HepG2 (cell line): ENCODE results near the gene TMEM255B. TPM values are rescaled to one million over a fixed set of nuclear protein-coding genes. Genes with fewer than 3 reads are reported as not detected.

Experiments used
- ATAC-seq: fragments of 200-7000 bp; cut with Tn5 transposase; 3 replicates; pipeline ENCODE4 v1.9.1; 2020; ENCODE audit warnings: mild to moderate bottlenecking, moderate library complexity
- BruUV-seq: library from RNA; stranded (reverse); fragments of 400-500 nt; replicated peaks from 2 replicates; lab custom pipeline; 2021; lab: Mats Ljungman, UMichigan
- CTCF ChIA-PET: fragments of 300-600 bp; formaldehyde crosslinking; extraction: SDS; loops from one replicate; lab custom pipeline; 2021; ENCODE audit warnings: low total read pairs, inconsistent platforms, low intra/inter-chr PET ratio; lab: Yijun Ruan, JAX
- POLR2A ChIA-PET: fragments of 350-600 bp; sonication (Branson Sonifier 250); formaldehyde crosslinking; loops from one replicate; lab custom pipeline; 2020; ENCODE audit warnings: antibody characterized with exemption, inconsistent platforms; lab: Yijun Ruan, JAX
- DNase-seq: peaks from one replicate; pipeline ENCODE4 v3.0.0-alpha.2; 2015; ENCODE audit warnings: low spot score
- FAIRE-seq: peaks from 3 replicates; lab custom pipeline; 2011; peaks lifted over from hg19 to GRCh38; lab: Jason Lieb, UNC
- H2AFZ ChIP-seq: one replicate; pipeline ENCODE4 v1.6.1; 2011; ENCODE audit warnings: low read length, inconsistent platforms
- H3K27ac ChIP-seq: fragments of 300-600 bp; 3 replicates; pipeline ENCODE4 v1.8.0; 2011; ENCODE audit warnings: mixed run types, mild to moderate bottlenecking, mixed read lengths, low read length, inconsistent platforms; ENCODE audit not compliant: insufficient read depth; ENCODE audit errors: extremely low read length
- H3K27me3 ChIP-seq, 2 experiments: fragments of 200-600 bp in 1 of 2; 2 replicates in 1 of 2; 3 replicates in 1 of 2; pipeline versions ENCODE4 v1.6.0 to v1.8.0; 2011; ENCODE audit warnings: low read length in 2 of 2, mild to moderate bottlenecking in 2 of 2, moderate library complexity in 2 of 2, inconsistent platforms in 1 of 2; ENCODE audit not compliant: insufficient read depth in 2 of 2, control insufficient read depth in 1 of 2
- H3K36me3 ChIP-seq, 2 experiments: fragments of 200-600 bp in 1 of 2; replicated peaks in 1 of 2; 2 replicates in 1 of 2; 3 replicates in 1 of 2; pipeline versions ENCODE4 v1.5.1 to v1.8.0; 2011; ENCODE audit warnings: low read length in 2 of 2, inconsistent platforms in 1 of 2; ENCODE audit not compliant: insufficient read depth in 2 of 2, control insufficient read depth in 1 of 2
- H3K4me1 ChIP-seq: 2 replicates; pipeline ENCODE4 v1.5.1; 2012; ENCODE audit warnings: low read length, inconsistent platforms; ENCODE audit not compliant: insufficient read depth
- H3K4me2 ChIP-seq: 2 replicates; pipeline ENCODE4 v1.6.0; 2011; ENCODE audit warnings: low read depth, low read length, inconsistent platforms
- H3K4me3 ChIP-seq, 3 experiments: fragments of 200-600 bp in 1 of 3; sonication (generic), shearing (Covaris generic) in 1 of 3; replicated peaks in 1 of 3; 2 replicates each; pipeline ENCODE4 v1.5.1; 2011 to 2016; ENCODE audit warnings: low read length in 3 of 3, inconsistent platforms in 2 of 3, low read depth in 2 of 3, mild to moderate bottlenecking in 2 of 3, control low read depth in 1 of 3, mixed read lengths in 1 of 3; ENCODE audit not compliant: insufficient read depth in 1 of 3
- H3K79me2 ChIP-seq: one replicate; pipeline ENCODE4 v1.6.1; 2011; ENCODE audit warnings: low read length, inconsistent platforms; ENCODE audit not compliant: insufficient read depth
- H3K9ac ChIP-seq: 2 replicates; pipeline ENCODE4 v1.6.0; 2011; ENCODE audit warnings: mild to moderate bottlenecking, low read depth, low read length, inconsistent platforms; ENCODE audit not compliant: insufficient read depth
- H3K9me3 ChIP-seq: 2 replicates; pipeline ENCODE4 v1.5.1; 2012; ENCODE audit warnings: mild to moderate bottlenecking, low read length
- H4K20me1 ChIP-seq: 2 replicates; pipeline ENCODE4 v1.6.0; 2011; ENCODE audit warnings: inconsistent platforms, mild to moderate bottlenecking, low read length, moderate library complexity; ENCODE audit not compliant: insufficient read depth
- AKAP8 ChIP-seq: sonication (generic); formaldehyde crosslinking; IDR thresholded peaks from 2 replicates; pipeline ENCODE4 v1.5.1; 2020; ENCODE audit warnings: mild to moderate bottlenecking, missing genetic modification reagents
- ATF7-NPFF ChIP-seq: sonication (generic); formaldehyde crosslinking; IDR thresholded peaks from 2 replicates; pipeline ENCODE4 v1.8.1; 2023; ENCODE audit warnings: mild to moderate bottlenecking, low read depth, missing genetic modification reagents, moderate library complexity
- CREB1 ChIP-seq, 2 experiments: fragments of 450-650 bp in 1 of 2; IDR thresholded peaks; 2 replicates each; pipeline ENCODE4 v1.6.1; 2016 to 2017; ENCODE audit warnings: control low read depth in 1 of 2, mild to moderate bottlenecking in 1 of 2, missing compliant biosample characterization in 1 of 2, missing genetic modification characterization in 1 of 2
- IRX3 ChIP-seq: sonication (generic); formaldehyde crosslinking; IDR thresholded peaks from 2 replicates; pipeline ENCODE4 v1.8.1; 2023; ENCODE audit warnings: mild to moderate bottlenecking, low read depth, missing genetic modification reagents, borderline replicate concordance
- KDM3A ChIP-seq: IDR thresholded peaks from 2 replicates; pipeline ENCODE4 v1.6.1; 2018; ENCODE audit warnings: low read depth, missing compliant biosample characterization
- NCOA1 ChIP-seq: sonication (generic); formaldehyde crosslinking; IDR thresholded peaks from 2 replicates; pipeline ENCODE4 v1.9.0; 2021; ENCODE audit warnings: missing genetic modification reagents
- NCOA2 ChIP-seq: sonication (generic); formaldehyde crosslinking; IDR thresholded peaks from 2 replicates; pipeline ENCODE4 v1.8.0; 2022; ENCODE audit warnings: inconsistent platforms
- PPARG ChIP-seq: conservative IDR thresholded peaks from 2 replicates; pipeline ENCODE4 v1.6.1; 2016; ENCODE audit warnings: missing biosample characterization, missing genetic modification reagents
- REL ChIP-seq: sonication (generic); formaldehyde crosslinking; conservative IDR thresholded peaks from 2 replicates; pipeline ENCODE4 v1.8.0; 2022; ENCODE audit warnings: mild to moderate bottlenecking, missing genetic modification reagents, moderate library complexity
- ZNF10 ChIP-seq: sonication (generic); formaldehyde crosslinking; IDR thresholded peaks from 2 replicates; pipeline ENCODE4 v1.4.0; 2020; ENCODE audit warnings: mild to moderate bottlenecking, low read depth, missing genetic modification reagents, borderline replicate concordance
- ZNF329 ChIP-seq: sonication (generic); formaldehyde crosslinking; IDR thresholded peaks from 2 replicates; pipeline ENCODE4 v1.9.0; 2021; ENCODE audit warnings: low read depth, mild to moderate bottlenecking, missing genetic modification reagents
- ZSCAN20 ChIP-seq: sonication (generic); formaldehyde crosslinking; IDR thresholded peaks from 2 replicates; pipeline ENCODE4 v1.4.0; 2020; ENCODE audit warnings: missing genetic modification reagents, mild to moderate bottlenecking, borderline replicate concordance
- WGBS: methylation state at CpG from one replicate; pipeline ENCODE4 v1.1.6; 2017; ENCODE audit warnings: low lambda C conversion rate; 5-methylcytosine and 5-hydroxymethylcytosine counted together
- in situ Hi-C: cut with HindIII; loops from 2 replicates; pipeline ENCODE4 v1.10.0; 2017; ENCODE audit warnings: low pct_unique_long_range_greater_than_20kb; ENCODE audit not compliant: extremely low pct_ligation_motif_present
- intact Hi-C: fragments of 100-400 bp; cut with micrococcal nuclease; formaldehyde crosslinking; loops from one replicate; pipeline ENCODE4 v1.10.0; 2022; ENCODE audit not compliant: unreplicated experiment
- polyA plus RNA-seq, 8 experiments: library from polyadenylated mRNA; depleted of rRNA in 3 of 8; stranded (reverse) in 7 of 8; unstranded in 1 of 8; fragments of >200 nt; fragmentation: Illumina TruSeq in 4 of 8; extraction: Trizol in 4 of 8; gene quantifications; 2 replicates each; pipeline versions ENCODE4 v1.2.1 to v1.2.3, GENCODE V29; 2011 to 2016; ENCODE audit warnings: low read depth in 4 of 8, missing spikeins in 1 of 8, mixed read lengths in 1 of 8; ENCODE audit not compliant: insufficient read depth in 1 of 8
- total RNA-seq, 5 experiments: library from RNA; depleted of rRNA; stranded (reverse); fragments of >200 nt; fragmentation: Illumina TruSeq; extraction: Trizol; gene quantifications; 2 replicates each; pipeline ENCODE4 v1.2.3, GENCODE V29; 2016; ENCODE audit warnings: low read depth in 1 of 5
- TF ChIP-seq, protein P1 (sequence below): sonication (generic); formaldehyde crosslinking; IDR thresholded peaks from 2 replicates; pipeline ENCODE4 v1.4.0; 2020; ENCODE audit warnings: missing genetic modification reagents, borderline replicate concordance
- TF ChIP-seq, protein P2 (sequence below): IDR thresholded peaks from 2 replicates; pipeline ENCODE4 v1.6.1; 2016; ENCODE audit warnings: low read depth, control low read depth
- TF ChIP-seq, protein P3 (sequence below): sonication (generic); formaldehyde crosslinking; IDR thresholded peaks from 2 replicates; pipeline ENCODE4 v1.5.0; 2020; ENCODE audit warnings: missing genetic modification reagents

Gene TMEM255B
- total and polyA plus RNA-seq, 2 of the 13 experiments (the other 11 are each of a cell fraction or from before 2014, with no cell fraction given): not detected

DNA sequence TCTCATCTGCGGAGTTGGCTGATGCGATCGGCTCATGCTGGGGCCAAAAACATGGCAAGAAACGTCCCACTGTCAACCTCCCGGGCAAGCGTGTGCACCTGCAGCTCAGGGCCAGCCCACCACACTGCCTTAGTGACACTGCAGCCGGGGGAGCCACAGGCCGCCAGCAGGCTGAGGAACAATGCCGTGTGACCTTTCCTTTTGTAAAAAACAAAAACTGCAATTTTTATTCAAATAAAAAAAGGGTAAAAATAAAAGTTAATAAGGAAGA lies 18.8 kb upstream of the TMEM255B start (continued):
- TF ChIP-seq, protein P1, sequence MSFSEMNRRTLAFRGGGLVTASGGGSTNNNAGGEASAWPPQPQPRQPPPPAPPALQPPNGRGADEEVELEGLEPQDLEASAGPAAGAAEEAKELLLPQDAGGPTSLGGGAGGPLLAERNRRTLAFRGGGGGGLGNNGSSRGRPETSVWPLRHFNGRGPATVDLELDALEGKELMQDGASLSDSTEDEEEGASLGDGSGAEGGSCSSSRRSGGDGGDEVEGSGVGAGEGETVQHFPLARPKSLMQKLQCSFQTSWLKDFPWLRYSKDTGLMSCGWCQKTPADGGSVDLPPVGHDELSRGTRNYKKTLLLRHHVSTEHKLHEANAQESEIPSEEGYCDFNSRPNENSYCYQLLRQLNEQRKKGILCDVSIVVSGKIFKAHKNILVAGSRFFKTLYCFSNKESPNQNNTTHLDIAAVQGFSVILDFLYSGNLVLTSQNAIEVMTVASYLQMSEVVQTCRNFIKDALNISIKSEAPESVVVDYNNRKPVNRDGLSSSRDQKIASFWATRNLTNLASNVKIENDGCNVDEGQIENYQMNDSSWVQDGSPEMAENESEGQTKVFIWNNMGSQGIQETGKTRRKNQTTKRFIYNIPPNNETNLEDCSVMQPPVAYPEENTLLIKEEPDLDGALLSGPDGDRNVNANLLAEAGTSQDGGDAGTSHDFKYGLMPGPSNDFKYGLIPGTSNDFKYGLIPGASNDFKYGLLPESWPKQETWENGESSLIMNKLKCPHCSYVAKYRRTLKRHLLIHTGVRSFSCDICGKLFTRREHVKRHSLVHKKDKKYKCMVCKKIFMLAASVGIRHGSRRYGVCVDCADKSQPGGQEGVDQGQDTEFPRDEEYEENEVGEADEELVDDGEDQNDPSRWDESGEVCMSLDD: no peak
- TF ChIP-seq PPARG (no peak), CREB1 (IDR thresholded peaks at IDR 0.05) (no peak), CREB1 (CRISPR knock-in tag; IDR thresholded peaks at IDR 0.05) (no peak), ZNF329 (CRISPR knock-in tag) (no peak), ZSCAN20 (CRISPR knock-in tag) (no peak), AKAP8 (CRISPR knock-in tag) (no peak), NCOA1 (no peak), KDM3A (CRISPR knock-in tag) (no peak), REL (CRISPR knock-in tag) (no peak), ZNF10 (CRISPR knock-in tag) (no peak)

DNA sequence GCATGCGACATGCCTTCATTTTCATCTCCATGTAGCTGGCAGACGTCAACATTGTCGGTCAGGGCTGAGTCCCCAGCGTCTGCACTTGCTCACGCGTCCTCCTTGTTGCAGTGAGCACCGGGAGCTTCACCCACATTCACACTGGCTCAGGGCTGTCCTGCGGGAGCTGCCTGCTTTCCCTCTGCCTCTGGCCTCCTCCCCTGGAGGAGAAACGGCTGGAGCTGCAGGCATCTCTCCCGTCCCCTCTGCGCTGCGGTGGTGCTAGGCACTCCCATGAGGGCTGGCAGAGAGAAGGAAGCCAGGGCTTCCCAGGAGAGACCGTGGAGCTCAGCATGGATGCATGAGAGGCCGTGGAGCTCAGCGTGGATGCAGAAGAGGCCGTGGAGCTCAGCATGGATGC lies 18.4 kb upstream of the TMEM255B start:
- Histone ChIP-seq H3K4me3 (no peak overlapping the region), H3K27me3 (no peaks in the 10 kb centered on the region; a peak in 1 of 5 replicates), H3K27ac (no peak overlapping the region), H3K36me3 (no peaks in the 10 kb centered on the region), H3K4me2 (no peak overlapping the region), H3K9ac (no peak overlapping the region), H3K79me2 (no peaks in the 10 kb centered on the region), H2AFZ (no peak overlapping the region), H4K20me1 (no peaks in the 10 kb centered on the region), H3K4me1 (peaks cover 61% of the 10 kb centered on the region), H3K9me3 (no peaks in the 10 kb centered on the region)
- in situ Hi-C loops (no loop called here), intact Hi-C loops (no loop called here)
- no peak for DNase-seq
- ChIA-PET CTCF (no interaction called here), POLR2A (no interaction called here)
- BruUV-seq: no TSS peak
- FAIRE-seq: no peak
- no peak for ATAC-seq
- TF ChIP-seq, protein P2, sequence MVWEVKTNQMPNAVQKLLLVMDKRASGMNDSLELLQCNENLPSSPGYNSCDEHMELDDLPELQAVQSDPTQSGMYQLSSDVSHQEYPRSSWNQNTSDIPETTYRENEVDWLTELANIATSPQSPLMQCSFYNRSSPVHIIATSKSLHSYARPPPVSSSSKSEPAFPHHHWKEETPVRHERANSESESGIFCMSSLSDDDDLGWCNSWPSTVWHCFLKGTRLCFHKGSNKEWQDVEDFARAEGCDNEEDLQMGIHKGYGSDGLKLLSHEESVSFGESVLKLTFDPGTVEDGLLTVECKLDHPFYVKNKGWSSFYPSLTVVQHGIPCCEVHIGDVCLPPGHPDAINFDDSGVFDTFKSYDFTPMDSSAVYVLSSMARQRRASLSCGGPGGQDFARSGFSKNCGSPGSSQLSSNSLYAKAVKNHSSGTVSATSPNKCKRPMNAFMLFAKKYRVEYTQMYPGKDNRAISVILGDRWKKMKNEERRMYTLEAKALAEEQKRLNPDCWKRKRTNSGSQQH (CRISPR knock-in tag): no peak
- TF ChIP-seq ATF7-NPFF (CRISPR knock-in tag): no peak
- no peak for TF ChIP-seq IRX3 (CRISPR knock-in tag)
- TF ChIP-seq, protein P3, sequence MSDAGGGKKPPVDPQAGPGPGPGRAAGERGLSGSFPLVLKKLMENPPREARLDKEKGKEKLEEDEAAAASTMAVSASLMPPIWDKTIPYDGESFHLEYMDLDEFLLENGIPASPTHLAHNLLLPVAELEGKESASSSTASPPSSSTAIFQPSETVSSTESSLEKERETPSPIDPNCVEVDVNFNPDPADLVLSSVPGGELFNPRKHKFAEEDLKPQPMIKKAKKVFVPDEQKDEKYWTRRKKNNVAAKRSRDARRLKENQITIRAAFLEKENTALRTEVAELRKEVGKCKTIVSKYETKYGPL (CRISPR knock-in tag): no peak
- no peak for TF ChIP-seq NCOA2 (CRISPR knock-in tag)
- WGBS: 68% methylated on average over 12 of the region's 16 CpGs
